ENCODE results near the gene CDH6.

The CDH6 gene

GRCh38 chr5:31346896-31347551, 153.5 kb downstream of the CDH6 start:
- no CpG with 5 or more reads among the region's 3 CpGs for WGBS (ENCODE audit: extremely low coverage, insufficient coverage, low lambda C conversion rate)
- no peak overlapping the region for H3K9ac ChIP-seq (ENCODE audit: low read length)
- H2BK5ac ChIP-seq (ENCODE audit: low read length), result no peak overlapping the region
- no peaks in the 10 kb centered on the region for H3K79me1 ChIP-seq (ENCODE audit: low read length)
- H3K4me1 ChIP-seq (ENCODE audit: control insufficient read depth, low read depth, low read length), result no peaks in the 10 kb centered on the region
- no peak overlapping the region for H3K18ac ChIP-seq (ENCODE audit: low read length)
- no peak overlapping the region for H3K56ac ChIP-seq (ENCODE audit: low read length)
- no peak overlapping the region for H2BK120ac ChIP-seq (ENCODE audit: low read depth, low read length)
- no peak for DNase-seq
- H3K4me3 ChIP-seq (ENCODE audit: low read length), result no peak overlapping the region
- no peak overlapping the region for H4K8ac ChIP-seq (ENCODE audit: low read depth, low read length)
- H3K36me3 ChIP-seq (ENCODE audit: control insufficient read depth, insufficient read depth, low read length), result no peaks in the 10 kb centered on the region
- no peak overlapping the region for H3K27ac ChIP-seq (ENCODE audit: low read depth, low read length)
- no peak overlapping the region for H3K23ac ChIP-seq (ENCODE audit: low read length)
- no peak overlapping the region for H3K4ac ChIP-seq (ENCODE audit: low read depth, low read length)
- H2AK5ac ChIP-seq (ENCODE audit: low read length), result no peak overlapping the region
- no peaks in the 10 kb centered on the region for H3K27me3 ChIP-seq (ENCODE audit: insufficient read depth, low read length, poor library complexity)
- H3K79me2 ChIP-seq (ENCODE audit: control insufficient read depth, insufficient read depth, low read length), result no peaks in the 10 kb centered on the region
- no peak overlapping the region for H4K5ac ChIP-seq (ENCODE audit: low read length)
- no peak overlapping the region for H3K4me2 ChIP-seq (ENCODE audit: low read length)
- no peak overlapping the region for H2BK15ac ChIP-seq (replicated peaks; ENCODE audit: low read depth)

GRCh38 chr5:31347552-31347905, 154.0 kb downstream of the CDH6 start:
- H3K4me2 ChIP-seq (ENCODE audit: low read length), result no peak overlapping the region
- no peak overlapping the region for H2BK5ac ChIP-seq (ENCODE audit: low read length)
- H4K5ac ChIP-seq (ENCODE audit: low read length), result no peak overlapping the region
- no peak overlapping the region for H3K27ac ChIP-seq (ENCODE audit: low read depth, low read length)
- H3K18ac ChIP-seq (ENCODE audit: low read length), result no peak overlapping the region
- no peak overlapping the region for H3K56ac ChIP-seq (ENCODE audit: low read length)
- H3K36me3 ChIP-seq (ENCODE audit: control insufficient read depth, insufficient read depth, low read length), result no peaks in the 10 kb centered on the region
- H2BK15ac ChIP-seq (replicated peaks; ENCODE audit: low read depth), result no peak overlapping the region
- H3K79me1 ChIP-seq (ENCODE audit: low read length), result no peaks in the 10 kb centered on the region
- no peaks in the 10 kb centered on the region for H3K79me2 ChIP-seq (ENCODE audit: control insufficient read depth, insufficient read depth, low read length)
- H3K27me3 ChIP-seq (ENCODE audit: insufficient read depth, low read length, poor library complexity), result no peaks in the 10 kb centered on the region
- H2AK5ac ChIP-seq (ENCODE audit: low read length), result no peak overlapping the region
- H3K4ac ChIP-seq (ENCODE audit: low read depth, low read length), result no peak overlapping the region
- no peak overlapping the region for H3K23ac ChIP-seq (ENCODE audit: low read length)
- H2BK120ac ChIP-seq (ENCODE audit: low read depth, low read length), result no peak overlapping the region
- H3K4me3 ChIP-seq (ENCODE audit: low read length), result no peak overlapping the region
- no peak for DNase-seq
- H3K9ac ChIP-seq (ENCODE audit: low read length), result no peak overlapping the region
- no peaks in the 10 kb centered on the region for H3K4me1 ChIP-seq (ENCODE audit: control insufficient read depth, low read depth, low read length)
- no peak overlapping the region for H4K8ac ChIP-seq (ENCODE audit: low read depth, low read length)

- no peak overlapping the region for H3K27ac ChIP-seq (ENCODE audit: low read depth, low read length)
- H3K4me1 ChIP-seq (ENCODE audit: control insufficient read depth, low read depth, low read length), result no peaks in the 10 kb centered on the region
- H3K79me1 ChIP-seq (ENCODE audit: low read length), result no peaks in the 10 kb centered on the region
- no peak overlapping the region for H3K56ac ChIP-seq (ENCODE audit: low read length)
- H3K23ac ChIP-seq (ENCODE audit: low read length), result no peak overlapping the region
- H3K4ac ChIP-seq (ENCODE audit: low read depth, low read length), result no peak overlapping the region
- H2BK120ac ChIP-seq (ENCODE audit: low read depth, low read length), result no peak overlapping the region
- no peak for DNase-seq
- no peak overlapping the region for H2AK5ac ChIP-seq (ENCODE audit: low read length)
- no peaks in the 10 kb centered on the region for H3K27me3 ChIP-seq (ENCODE audit: insufficient read depth, low read length, poor library complexity)
- H4K8ac ChIP-seq (ENCODE audit: low read depth, low read length), result no peak overlapping the region
- no peaks in the 10 kb centered on the region for H3K79me2 ChIP-seq (ENCODE audit: control insufficient read depth, insufficient read depth, low read length)
- H3K9ac ChIP-seq (ENCODE audit: low read length), result no peak overlapping the region
- no peaks in the 10 kb centered on the region for H3K36me3 ChIP-seq (ENCODE audit: control insufficient read depth, insufficient read depth, low read length)
- no peak overlapping the region for H3K4me2 ChIP-seq (ENCODE audit: low read length)
- WGBS (ENCODE audit: extremely low coverage, insufficient coverage, low lambda C conversion rate), result no CpG with 5 or more reads among the region's 1 CpG
- H2BK15ac ChIP-seq (replicated peaks; ENCODE audit: low read depth), result no peak overlapping the region
- no peak overlapping the region for H2BK5ac ChIP-seq (ENCODE audit: low read length)
- H4K5ac ChIP-seq (ENCODE audit: low read length), result no peak overlapping the region
- H3K18ac ChIP-seq (ENCODE audit: low read length), result no peak overlapping the region
- no peak overlapping the region for H3K4me3 ChIP-seq (ENCODE audit: low read length)
These were observed 156.9 kb downstream of the CDH6 start for GRCh38 chr5:31350395-31350794.

- Histone ChIP-seq H3K79me1 (ENCODE audit: low read length) (no peaks in the 10 kb centered on the region), H3K56ac (ENCODE audit: low read length) (no peak overlapping the region), H2BK5ac (ENCODE audit: low read length) (no peak overlapping the region), H2BK15ac (replicated peaks; ENCODE audit: low read depth) (no peak overlapping the region), H3K36me3 (ENCODE audit: control insufficient read depth, insufficient read depth, low read length) (no peaks in the 10 kb centered on the region), H3K18ac (ENCODE audit: low read length) (no peak overlapping the region), H3K27me3 (ENCODE audit: insufficient read depth, low read length, poor library complexity) (no peaks in the 10 kb centered on the region), H3K4ac (ENCODE audit: low read depth, low read length) (no peak overlapping the region), H3K9ac (ENCODE audit: low read length) (no peak overlapping the region), H3K23ac (ENCODE audit: low read length) (no peak overlapping the region), H3K27ac (ENCODE audit: low read depth, low read length) (no peak overlapping the region), H4K8ac (ENCODE audit: low read depth, low read length) (no peak overlapping the region), H3K79me2 (ENCODE audit: control insufficient read depth, insufficient read depth, low read length) (no peaks in the 10 kb centered on the region), H3K4me3 (ENCODE audit: low read length) (no peak overlapping the region), H2AK5ac (ENCODE audit: low read length) (no peak overlapping the region), H3K4me2 (ENCODE audit: low read length) (no peak overlapping the region), H2BK120ac (ENCODE audit: low read depth, low read length) (no peak overlapping the region), H3K4me1 (ENCODE audit: control insufficient read depth, low read depth, low read length) (no peaks in the 10 kb centered on the region), H4K5ac (ENCODE audit: low read length) (no peak overlapping the region)
- DNase-seq, result no peak
- no CpG with 5 or more reads among the region's 3 CpGs for WGBS (ENCODE audit: extremely low coverage, insufficient coverage, low lambda C conversion rate)
These were observed 161.9 kb downstream of the CDH6 start for GRCh38 chr5:31355337-31355736.

- H3K23ac ChIP-seq (ENCODE audit: low read length), result no peak overlapping the region
- H3K27me3 ChIP-seq (ENCODE audit: insufficient read depth, low read length, poor library complexity), result no peaks in the 10 kb centered on the region
- H3K36me3 ChIP-seq (ENCODE audit: control insufficient read depth, insufficient read depth, low read length), result no peaks in the 10 kb centered on the region
- WGBS (ENCODE audit: extremely low coverage, insufficient coverage, low lambda C conversion rate), result no CpG with 5 or more reads among the region's 11 CpGs
- H3K4me3 ChIP-seq (ENCODE audit: low read length), result no peak overlapping the region
- H3K4me1 ChIP-seq (ENCODE audit: control insufficient read depth, low read depth, low read length), result no peaks in the 10 kb centered on the region
- H3K79me1 ChIP-seq (ENCODE audit: low read length), result no peaks in the 10 kb centered on the region
- no peak overlapping the region for H2BK5ac ChIP-seq (ENCODE audit: low read length)
- H4K8ac ChIP-seq (ENCODE audit: low read depth, low read length), result no peak overlapping the region
- no peak overlapping the region for H3K9ac ChIP-seq (ENCODE audit: low read length)
- no peak overlapping the region for H3K27ac ChIP-seq (ENCODE audit: low read depth, low read length)
- H3K4ac ChIP-seq (ENCODE audit: low read depth, low read length), result no peak overlapping the region
- no peak overlapping the region for H3K56ac ChIP-seq (ENCODE audit: low read length)
- no peaks in the 10 kb centered on the region for H3K79me2 ChIP-seq (ENCODE audit: control insufficient read depth, insufficient read depth, low read length)
- H2BK15ac ChIP-seq (replicated peaks; ENCODE audit: low read depth), result no peak overlapping the region
- DNase-seq, result no peak
- H3K18ac ChIP-seq (ENCODE audit: low read length), result no peak overlapping the region
- H3K4me2 ChIP-seq (ENCODE audit: low read length), result no peak overlapping the region
- no peak overlapping the region for H2AK5ac ChIP-seq (ENCODE audit: low read length)
- no peak overlapping the region for H4K5ac ChIP-seq (ENCODE audit: low read length)
- no peak overlapping the region for H2BK120ac ChIP-seq (ENCODE audit: low read depth, low read length)
These were observed 163.6 kb downstream of the CDH6 start for GRCh38 chr5:31357038-31357437.

GRCh38 chr5:31359839-31360238, 166.4 kb downstream of the CDH6 start:
- Histone ChIP-seq H2BK5ac (ENCODE audit: low read length) (no peak overlapping the region), H3K79me1 (ENCODE audit: low read length) (no peaks in the 10 kb centered on the region), H3K4me3 (ENCODE audit: low read length) (no peak overlapping the region), H3K4me1 (ENCODE audit: control insufficient read depth, low read depth, low read length) (no peaks in the 10 kb centered on the region), H4K8ac (ENCODE audit: low read depth, low read length) (no peak overlapping the region), H3K9ac (ENCODE audit: low read length) (no peak overlapping the region), H2BK120ac (ENCODE audit: low read depth, low read length) (no peak overlapping the region), H3K36me3 (ENCODE audit: control insufficient read depth, insufficient read depth, low read length) (no peaks in the 10 kb centered on the region), H3K27ac (ENCODE audit: low read depth, low read length) (no peak overlapping the region), H3K4ac (ENCODE audit: low read depth, low read length) (no peak overlapping the region), H3K18ac (ENCODE audit: low read length) (no peak overlapping the region), H3K27me3 (ENCODE audit: insufficient read depth, low read length, poor library complexity) (no peaks in the 10 kb centered on the region), H3K79me2 (ENCODE audit: control insufficient read depth, insufficient read depth, low read length) (no peaks in the 10 kb centered on the region), H4K5ac (ENCODE audit: low read length) (no peak overlapping the region), H2BK15ac (replicated peaks; ENCODE audit: low read depth) (no peak overlapping the region), H3K4me2 (ENCODE audit: low read length) (no peak overlapping the region), H3K56ac (ENCODE audit: low read length) (no peak overlapping the region), H3K23ac (ENCODE audit: low read length) (no peak overlapping the region), H2AK5ac (ENCODE audit: low read length) (no peak overlapping the region)
- WGBS (ENCODE audit: extremely low coverage, insufficient coverage, low lambda C conversion rate), result no CpG with 5 or more reads among the region's 3 CpGs
- DNase-seq, result no peak

All from mesendoderm (in vitro differentiated cells).